H1 (cell line): ENCODE results near the gene ANKRD11. TPM values are rescaled to one million over a fixed set of nuclear protein-coding genes. Genes with fewer than 3 reads are reported as not detected.

Source experiments
- CTCF ChIA-PET: fragments of 300-600 bp; sonication (Branson Sonifier 250); formaldehyde crosslinking; loops from one replicate; lab custom pipeline; 2021; ENCODE audit not compliant: partially characterized antibody; lab: Charles Lee
- POLR2A ChIA-PET: fragments of 300-600 bp; sonication (Branson Sonifier 250); formaldehyde crosslinking; loops from one replicate; lab custom pipeline; 2021; ENCODE audit warnings: inconsistent platforms; ENCODE audit not compliant: partially characterized antibody; lab: Charles Lee
- DNase-seq, 2 experiments: peaks; one replicate each; pipeline versions ENCODE4 v3.0.0 to v3.0.0-alpha.2; 2010 to 2022; ENCODE audit warnings: low spot score in 2 of 2, low read depth in 1 of 2, mixed read lengths in 1 of 2
- FAIRE-seq: peaks from 2 replicates; lab custom pipeline; 2011; peaks lifted over from hg19 to GRCh38; lab: Jason Lieb, UNC
- H2AFZ ChIP-seq: 2 replicates; pipeline ENCODE4 v1.8.1; 2012; ENCODE audit warnings: low read length, inconsistent platforms
- H2AK5ac ChIP-seq: 2 replicates; pipeline ENCODE4 v1.6.1; 2013; ENCODE audit warnings: low read depth, low read length
- H2BK120ac ChIP-seq: replicated peaks from 2 replicates; pipeline ENCODE3; 2013; ENCODE audit warnings: low read depth, low read length, inconsistent platforms
- H2BK12ac ChIP-seq: 2 replicates; pipeline ENCODE4 v1.6.1; 2013; ENCODE audit warnings: low read depth, low read length
- H2BK15ac ChIP-seq: 2 replicates; pipeline ENCODE4 v1.6.1; 2013; ENCODE audit warnings: low read length
- H2BK20ac ChIP-seq: 2 replicates; pipeline ENCODE4 v1.6.1; 2013; ENCODE audit warnings: low read length
- H2BK5ac ChIP-seq: 2 replicates; pipeline ENCODE4 v1.6.1; 2013; ENCODE audit warnings: low read depth, low read length
- H3K14ac ChIP-seq: 2 replicates; pipeline ENCODE4 v1.6.1; 2013; ENCODE audit warnings: inconsistent platforms; ENCODE audit not compliant: insufficient read length
- H3K18ac ChIP-seq: 2 replicates; pipeline ENCODE4 v1.6.1; 2013; ENCODE audit warnings: low read length; ENCODE audit errors: extremely low read depth
- H3K23ac ChIP-seq: 2 replicates; pipeline ENCODE4 v1.6.1; 2013; ENCODE audit warnings: inconsistent platforms; ENCODE audit not compliant: insufficient read length
- H3K23me2 ChIP-seq: 2 replicates; pipeline ENCODE4 v1.6.1; 2013; ENCODE audit warnings: low read depth, low read length
- H3K27ac ChIP-seq: 2 replicates; pipeline ENCODE4 v1.6.1; 2011; ENCODE audit warnings: low read depth, low read length, inconsistent platforms
- H3K27me3 ChIP-seq, 4 experiments: replicated peaks in 1 of 4; 1 replicate in 1 of 4; 2 replicates in 3 of 4; pipeline versions ENCODE4 v1.6.1 to v1.8.1; 2011 to 2013; ENCODE audit warnings: low read length in 3 of 4, mild to moderate bottlenecking in 3 of 4, inconsistent platforms in 2 of 4, mixed read lengths in 2 of 4, moderate library complexity in 1 of 4; ENCODE audit not compliant: control insufficient read depth in 3 of 4, insufficient read depth in 3 of 4; ENCODE audit errors: extremely low read depth in 1 of 4
- H3K36me3 ChIP-seq, 4 experiments: 2 replicates each; pipeline versions ENCODE4 v1.6.1 to v1.8.1; 2011 to 2013; ENCODE audit warnings: mild to moderate bottlenecking in 4 of 4, low read length in 3 of 4, moderate library complexity in 2 of 4, control low read depth in 1 of 4, inconsistent platforms in 1 of 4; ENCODE audit not compliant: insufficient read depth in 4 of 4, control insufficient read depth in 2 of 4
- H3K4ac ChIP-seq: replicated peaks from 2 replicates; pipeline ENCODE3; 2013; ENCODE audit warnings: low read length, low read depth, mixed read lengths, inconsistent platforms; ENCODE audit not compliant: insufficient read length
- H3K4me1 ChIP-seq, 4 experiments: replicated peaks in 1 of 4; 1 replicate in 1 of 4; 2 replicates in 3 of 4; pipeline versions ENCODE4 v1.6.1 to v1.8.1; 2011 to 2013; ENCODE audit warnings: low read length in 3 of 4, inconsistent platforms in 2 of 4, mixed read lengths in 1 of 4; ENCODE audit not compliant: insufficient read depth in 4 of 4, control insufficient read depth in 3 of 4
- H3K4me2 ChIP-seq, 2 experiments: 2 replicates each; pipeline versions ENCODE4 v1.6.1 to v1.8.1; 2011 to 2013; ENCODE audit warnings: low read depth in 2 of 2, low read length in 2 of 2, control low read depth in 1 of 2, inconsistent platforms in 1 of 2, mild to moderate bottlenecking in 1 of 2; ENCODE audit not compliant: insufficient read depth in 1 of 2
- H3K4me3 ChIP-seq, 4 experiments: fragments of 200-600, 300-600 bp in 1 of 4; sonication (generic), shearing (Covaris generic), sonication (Bioruptor Twin) in 1 of 4; 2 replicates each; pipeline versions ENCODE4 v1.5.1 to v1.8.1; 2011 to 2016; ENCODE audit warnings: low read length in 4 of 4, low read depth in 3 of 4, control low read depth in 2 of 4, inconsistent platforms in 2 of 4, mild to moderate bottlenecking in 2 of 4, mixed read lengths in 1 of 4, moderate library complexity in 1 of 4; ENCODE audit not compliant: insufficient read depth in 2 of 4; ENCODE audit errors: extremely low read depth in 1 of 4
- H3K56ac ChIP-seq: replicated peaks from 2 replicates; pipeline ENCODE3; 2013; ENCODE audit warnings: low read depth, mild to moderate bottlenecking, mixed read lengths, low read length, inconsistent platforms; ENCODE audit not compliant: insufficient read length
- H3K79me1 ChIP-seq: 2 replicates; pipeline ENCODE4 v1.6.1; 2013; ENCODE audit warnings: low read depth, low read length, control low read depth
- H3K79me2 ChIP-seq, 2 experiments: 2 replicates each; pipeline versions ENCODE4 v1.6.1 to v1.8.1; 2012 to 2013; ENCODE audit warnings: low read length in 2 of 2, mild to moderate bottlenecking in 2 of 2, inconsistent platforms in 1 of 2; ENCODE audit not compliant: insufficient read depth in 2 of 2, control insufficient read depth in 1 of 2
- H3K9ac ChIP-seq, 4 experiments: replicated peaks in 1 of 4; 1 replicate in 1 of 4; 2 replicates in 3 of 4; pipeline versions ENCODE4 v1.6.1 to v1.8.1; 2011 to 2013; ENCODE audit warnings: low read depth in 3 of 4, low read length in 3 of 4, control low read depth in 2 of 4, mild to moderate bottlenecking in 2 of 4, moderate library complexity in 2 of 4, inconsistent platforms in 1 of 4; ENCODE audit errors: extremely low read depth in 1 of 4
- H3K9me3 ChIP-seq, 2 experiments: 2 replicates each; pipeline versions ENCODE4 v1.6.1 to v1.8.1; 2012 to 2013; ENCODE audit warnings: mild to moderate bottlenecking in 2 of 2, moderate library complexity in 2 of 2, control low read depth in 1 of 2, inconsistent platforms in 1 of 2, low read depth in 1 of 2, low read length in 1 of 2, mixed read lengths in 1 of 2; ENCODE audit not compliant: insufficient read depth in 2 of 2
- H4K20me1 ChIP-seq, 2 experiments: replicated peaks in 1 of 2; 2 replicates each; pipeline versions ENCODE3 to v1.8.1; 2011 to 2013; ENCODE audit warnings: inconsistent platforms in 2 of 2, low read length in 2 of 2, mild to moderate bottlenecking in 1 of 2; ENCODE audit not compliant: insufficient read depth in 2 of 2, control insufficient read depth in 1 of 2
- H4K5ac ChIP-seq: 2 replicates; pipeline ENCODE4 v1.6.1; 2013; ENCODE audit warnings: low read length, low read depth, mixed read lengths, inconsistent platforms; ENCODE audit not compliant: insufficient read length
- H4K8ac ChIP-seq: 2 replicates; pipeline ENCODE4 v1.8.0; 2013; ENCODE audit warnings: mild to moderate bottlenecking, moderate library complexity, low read length, inconsistent platforms; ENCODE audit not compliant: insufficient read depth; ENCODE audit errors: extremely low read depth
- H4K91ac ChIP-seq: replicated peaks from 2 replicates; pipeline ENCODE3; 2013; ENCODE audit warnings: low read length, mixed read lengths, inconsistent platforms; ENCODE audit not compliant: insufficient read length
- KDM5A ChIP-seq: fragments of 200-600 bp; IDR thresholded peaks from 2 replicates; pipeline ENCODE4 v1.7.1; 2012; ENCODE audit warnings: mild to moderate bottlenecking, low read length, inconsistent platforms, mixed read lengths
- MAFK ChIP-seq: IDR thresholded peaks from 2 replicates; pipeline ENCODE4 v1.6.1; 2012; ENCODE audit warnings: low read depth, mild to moderate bottlenecking, improper control_type of control experiment, low read length
- NANOG ChIP-seq: IDR thresholded peaks from 2 replicates; pipeline ENCODE4 v1.6.1; 2011; ENCODE audit warnings: low read length, low read depth, mild to moderate bottlenecking, inconsistent platforms; ENCODE audit not compliant: insufficient read depth, poor library complexity, severe bottlenecking
- NRF1 ChIP-seq: IDR thresholded peaks from 2 replicates; pipeline ENCODE4 v1.6.1; 2011; ENCODE audit warnings: mild to moderate bottlenecking, low read depth, low read length, improper control_type of control experiment
- POLR2A ChIP-seq, 2 experiments: IDR thresholded peaks; 1 replicate in 1 of 2; 2 replicates in 1 of 2; pipeline ENCODE4 v1.6.1; 2011; ENCODE audit warnings: low read depth in 2 of 2, low read length in 2 of 2, mild to moderate bottlenecking in 2 of 2; ENCODE audit errors: control extremely low read depth in 1 of 2
- RBBP5 ChIP-seq: IDR thresholded peaks from 2 replicates; pipeline ENCODE4 v1.7.1; 2012; ENCODE audit warnings: low read depth, mild to moderate bottlenecking, inconsistent platforms, low read length, moderate library complexity, borderline replicate concordance
- SAP30 ChIP-seq: fragments of 300-600 bp; sonication (generic); IDR thresholded peaks from 2 replicates; pipeline ENCODE4 v1.7.1; 2012; ENCODE audit warnings: low read length, moderate library complexity, mild to moderate bottlenecking, inconsistent platforms; ENCODE audit not compliant: insufficient read depth, insufficient replicate concordance
- SIX5 ChIP-seq: IDR thresholded peaks from 2 replicates; pipeline ENCODE4 v1.6.1; 2011; ENCODE audit warnings: mild to moderate bottlenecking, low read depth, low read length
- SP2 ChIP-seq: IDR thresholded peaks from 2 replicates; pipeline ENCODE4 v1.6.1; 2012; ENCODE audit warnings: mild to moderate bottlenecking, low read length, inconsistent platforms
- SP4 ChIP-seq: IDR thresholded peaks from 2 replicates; pipeline ENCODE4 v1.6.1; 2012; ENCODE audit warnings: low read length, inconsistent platforms
- SRF ChIP-seq: IDR thresholded peaks from 2 replicates; pipeline ENCODE4 v1.6.1; 2011; ENCODE audit warnings: mild to moderate bottlenecking, low read depth, low read length, moderate library complexity
- TBP ChIP-seq: IDR thresholded peaks from 2 replicates; pipeline ENCODE4 v1.6.1; 2011; ENCODE audit warnings: low read depth, low read length, improper control_type of control experiment
- TEAD4 ChIP-seq: IDR thresholded peaks from 2 replicates; pipeline ENCODE4 v1.6.1; 2012; ENCODE audit warnings: low read depth, low read length, inconsistent platforms, mixed read lengths
- WGBS, 2 experiments: shearing (Covaris generic) in 1 of 2; methylation state at CpG; one replicate each; pipeline versions ENCODE4 v1.1.6 to v1.1.7; 2013 to 2015; ENCODE audit warnings: low lambda C conversion rate in 2 of 2, mixed read lengths in 2 of 2, inconsistent platforms in 1 of 2, low coverage in 1 of 2, missing lambda C conversion rate in 1 of 2; ENCODE audit not compliant: insufficient replicate concordance in 2 of 2, insufficient coverage in 1 of 2, insufficient read length in 1 of 2; ENCODE audit errors: extremely low coverage in 1 of 2, missing lambda C conversion rate in 1 of 2; 5-methylcytosine and 5-hydroxymethylcytosine counted together
- polyA plus RNA-seq, 7 experiments: library from polyadenylated mRNA; depleted of rRNA in 3 of 7; stranded (reverse) in 5 of 7; unstranded in 2 of 7; fragments of >200 nt in 5 of 7; fragments of 200-250 nt in 2 of 7; gene quantifications; 1 replicate in 5 of 7; 2 replicates in 1 of 7; 4 replicates in 1 of 7; pipeline versions ENCODE4 v1.2.1 to v1.2.3, GENCODE V29; 2011 to 2013; ENCODE audit warnings: missing spikeins in 2 of 7, mixed read lengths in 2 of 7
- total RNA-seq: library from RNA; stranded (reverse); fragmentation: NEBNext Ultra II Directional; extraction: Animal tissue kit (Norgen Biotek cat#: 25700); gene quantifications from 2 replicates; pipeline ENCODE4 v1.2.1, GENCODE V29; 2021
- TF ChIP-seq, protein P1 (sequence below): IDR thresholded peaks from 2 replicates; pipeline ENCODE4 v1.6.1; 2012; ENCODE audit warnings: low read length, inconsistent platforms

ANKRD11 gene
- total and polyA plus RNA-seq, 2 of the 8 experiments (the other 6 are each of a cell fraction or from before 2014, with no cell fraction given) = 46.5 to 142 TPM

DNA sequence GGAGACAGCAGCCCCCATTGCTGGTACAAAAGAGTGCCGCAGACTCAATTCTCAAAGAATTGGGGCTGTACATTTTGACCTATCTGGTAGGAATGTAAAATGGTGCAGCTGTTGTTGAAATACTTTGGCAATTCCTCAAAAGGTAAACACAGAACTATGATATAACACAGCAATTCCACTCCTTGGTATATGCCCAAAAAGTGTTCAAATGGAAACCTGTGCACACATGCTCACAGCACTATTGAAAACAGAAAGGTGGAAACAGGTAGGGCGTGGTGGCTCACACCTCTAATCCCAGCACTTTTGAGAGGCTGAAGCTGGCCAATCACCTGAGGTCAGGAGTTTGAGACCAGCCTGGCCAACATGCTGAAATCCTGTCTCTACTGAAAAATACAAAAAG is 34.7 kb downstream of the ANKRD11 start:
- WGBS, 2 experiments = 90% methylated on average over 2 of the region's 2 CpGs; no CpG with 5 or more reads in 1 of the 2 experiments
- H3K18ac ChIP-seq = no peak overlapping the region
- H3K27ac ChIP-seq = no peak overlapping the region
- CTCF ChIA-PET = interaction anchor here (0.9 to 3.1 kb wide), 3 partner anchors 10 to 13 kb away, joined by 3 to 10 read pairs (median 6); no protein-coding TSS in a partner anchor
- H3K23ac ChIP-seq = no peak overlapping the region
- H3K4ac ChIP-seq = no peak overlapping the region
- H2BK12ac ChIP-seq = no peak overlapping the region
- POLR2A ChIA-PET = interaction anchor here (0.6 to 1.5 kb wide), 7 partner anchors 14 to 129 kb away, joined by 3 to 6 read pairs (median 3); no protein-coding TSS in a partner anchor
- H4K5ac ChIP-seq = no peak overlapping the region
- H3K4me1 ChIP-seq = peaks cover 0 to 5% (median 1%) of the 10 kb centered on the region in 4 experiments; a peak in 2 of 7 replicates
- no peak overlapping the region for H3K4me2 ChIP-seq
- H2BK20ac ChIP-seq = no peak overlapping the region
- H2BK15ac ChIP-seq = no peak overlapping the region
- H3K36me3 ChIP-seq = no peaks in the 10 kb centered on the region
- H2AK5ac ChIP-seq = no peak overlapping the region
- peaks cover 15% of the 10 kb centered on the region for H3K79me1 ChIP-seq
- H3K56ac ChIP-seq = no peak overlapping the region
- H3K79me2 ChIP-seq = peaks cover 58 to 97% of the 10 kb centered on the region in 2 experiments
- DNase-seq = no peak
- H4K8ac ChIP-seq = no peak overlapping the region
- no peaks in the 10 kb centered on the region for H3K9me3 ChIP-seq
- no peak overlapping the region for H4K91ac ChIP-seq
- H2AFZ ChIP-seq = no peak overlapping the region
- peaks cover 22 to 32% of the 10 kb centered on the region in 2 experiments for H4K20me1 ChIP-seq
- H3K27me3 ChIP-seq = no peaks in the 10 kb centered on the region
- FAIRE-seq = no peak
- H2BK120ac ChIP-seq = no peak overlapping the region
- no peak overlapping the region for H2BK5ac ChIP-seq
- no peak overlapping the region for H3K9ac ChIP-seq
- H3K23me2 ChIP-seq = no peaks in the 10 kb centered on the region
- H3K4me3 ChIP-seq = no peak overlapping the region
- H3K14ac ChIP-seq = no peak overlapping the region
- no peak for TF ChIP-seq POLR2A (IDR thresholded peaks at IDR 0.05; ENCODE audit: control extremely low read depth in 1 of 2, low read depth in 2 of 2, low read length in 2 of 2)
- TF ChIP-seq NRF1 = no peak
- no peak for TF ChIP-seq RBBP5
- TF ChIP-seq KDM5A = no peak
- no peak for TF ChIP-seq MAFK
- no peak for TF ChIP-seq SP2
- no peak for TF ChIP-seq SIX5
- TF ChIP-seq TBP = no peak
- TF ChIP-seq, protein P1, sequence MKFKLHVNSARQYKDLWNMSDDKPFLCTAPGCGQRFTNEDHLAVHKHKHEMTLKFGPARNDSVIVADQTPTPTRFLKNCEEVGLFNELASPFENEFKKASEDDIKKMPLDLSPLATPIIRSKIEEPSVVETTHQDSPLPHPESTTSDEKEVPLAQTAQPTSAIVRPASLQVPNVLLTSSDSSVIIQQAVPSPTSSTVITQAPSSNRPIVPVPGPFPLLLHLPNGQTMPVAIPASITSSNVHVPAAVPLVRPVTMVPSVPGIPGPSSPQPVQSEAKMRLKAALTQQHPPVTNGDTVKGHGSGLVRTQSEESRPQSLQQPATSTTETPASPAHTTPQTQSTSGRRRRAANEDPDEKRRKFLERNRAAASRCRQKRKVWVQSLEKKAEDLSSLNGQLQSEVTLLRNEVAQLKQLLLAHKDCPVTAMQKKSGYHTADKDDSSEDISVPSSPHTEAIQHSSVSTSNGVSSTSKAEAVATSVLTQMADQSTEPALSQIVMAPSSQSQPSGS = no peak
- no peak for TF ChIP-seq NANOG
- TF ChIP-seq SRF = no peak
- no peak for TF ChIP-seq TEAD4
- TF ChIP-seq SAP30 = no peak
- no peak for TF ChIP-seq SP4
